HG02973 (cell line): ENCODE results near the gene USP40.

Source experiments
- ATAC-seq: cut with Tn5 transposase; IDR thresholded peaks from one replicate; pipeline ENCODE4 v1.9.1; 2021; ENCODE audit warnings: moderate library complexity; ENCODE audit not compliant: unreplicated experiment

Gene USP40

DNA sequence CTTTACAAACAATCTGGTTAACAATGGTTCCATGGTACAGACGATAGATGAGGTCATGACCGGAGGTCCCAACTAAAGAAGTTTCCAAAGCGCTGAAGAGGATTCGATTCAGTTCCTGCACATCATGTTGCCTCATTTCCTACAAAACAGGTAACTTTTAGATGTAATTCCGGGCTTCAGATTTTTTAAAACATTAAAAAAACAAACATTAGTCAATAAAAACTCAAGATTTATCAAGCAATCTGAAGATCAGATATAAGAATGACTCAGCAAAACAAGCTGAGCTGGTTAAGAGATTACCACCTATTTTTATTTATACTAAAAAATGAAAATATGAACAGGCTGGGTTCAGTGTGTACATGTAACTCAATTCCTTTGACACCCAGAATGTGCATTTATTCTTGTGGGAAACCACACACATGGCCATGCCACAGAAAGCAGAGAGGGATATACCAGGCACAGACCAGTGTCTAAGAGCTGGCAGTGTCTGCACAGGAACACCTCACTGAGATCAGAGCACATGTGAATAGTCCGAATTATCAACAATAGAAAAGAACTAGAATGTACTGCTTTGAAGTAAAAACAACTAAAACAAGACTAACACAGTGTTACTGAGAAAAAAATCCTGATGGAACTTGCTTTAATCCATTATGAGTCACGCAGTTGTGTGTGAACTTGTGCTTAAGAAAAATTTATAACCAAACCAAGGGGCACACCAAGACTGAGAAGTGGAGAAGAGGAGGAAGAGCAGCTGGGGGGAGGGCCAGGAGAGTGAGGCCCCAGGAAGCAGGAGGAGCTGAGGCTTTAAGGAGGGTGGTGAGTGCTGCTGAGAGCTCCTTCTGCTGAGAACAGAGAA lies 9.5 kb downstream of the USP40 start:
- ATAC-seq: no peak

DNA sequence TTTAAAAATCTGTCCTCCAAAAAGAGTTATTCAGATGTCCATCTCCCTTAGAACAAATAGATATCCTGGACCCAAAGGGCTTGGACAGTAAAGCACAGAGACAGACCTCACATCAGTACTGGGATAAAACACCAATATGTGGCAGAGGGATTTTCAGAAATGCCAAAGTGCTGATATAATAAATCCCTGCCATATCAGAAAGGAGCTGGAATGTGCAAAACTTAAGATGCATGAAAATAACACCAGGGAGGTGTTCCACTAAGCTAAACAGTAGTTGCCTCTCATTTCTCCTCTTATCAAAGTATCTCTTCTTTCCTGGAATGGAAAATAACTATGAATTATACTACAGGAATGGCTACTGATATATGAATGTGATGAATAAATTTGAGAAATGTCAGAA lies 13.2 kb downstream of the USP40 start:
- no peak for ATAC-seq

GRCh38 chr2:233551491-233551890 lies 15.1 kb downstream of the USP40 start:
- no peak for ATAC-seq

DNA sequence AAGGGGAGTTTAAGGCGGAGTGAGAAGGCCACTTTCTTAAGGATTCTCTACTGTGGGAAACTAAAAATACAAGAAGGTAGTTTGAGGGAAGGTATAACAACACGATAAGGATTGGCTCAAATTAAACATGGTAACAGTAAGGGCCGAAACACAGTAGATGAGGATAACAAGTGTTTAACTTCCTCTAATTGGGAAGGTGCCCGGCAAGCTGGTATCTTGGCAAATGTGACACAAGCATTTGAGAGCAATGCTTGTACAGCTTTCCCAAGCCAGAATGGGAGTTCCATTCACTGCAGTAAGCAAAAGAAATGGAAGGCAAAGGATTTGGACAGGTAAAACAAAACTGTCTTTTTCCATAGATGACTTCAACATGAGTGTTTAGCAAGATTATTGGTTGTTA lies 19.8 kb downstream of the USP40 start:
- ATAC-seq: no peak

- no peak for ATAC-seq
Observed at GRCh38 chr2:233546101-233546500, 20.5 kb downstream of the USP40 start.

DNA sequence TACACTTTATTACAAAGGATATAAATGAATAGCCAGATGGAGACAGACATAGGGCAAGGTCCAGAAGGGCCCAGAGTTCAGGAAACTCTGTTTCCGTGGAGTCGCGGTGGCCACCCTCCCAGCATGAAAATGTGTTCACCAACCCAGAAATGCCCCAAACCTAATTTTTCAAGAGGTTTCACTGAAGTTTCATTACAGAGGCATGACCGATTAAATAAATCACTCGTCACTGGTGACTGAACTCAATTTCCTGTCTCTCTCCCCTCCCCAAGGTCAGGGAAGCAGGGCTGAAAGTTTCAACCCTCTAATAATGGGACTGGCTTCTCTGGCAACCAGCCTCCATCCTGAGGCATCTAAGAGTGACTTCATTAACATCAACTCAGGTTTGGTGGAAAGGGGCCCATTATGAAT lies 22.4 kb downstream of the USP40 start:
- ATAC-seq: no peak

- no peak for ATAC-seq
Observed at GRCh38 chr2:233542507-233542906, 24.1 kb downstream of the USP40 start.

DNA sequence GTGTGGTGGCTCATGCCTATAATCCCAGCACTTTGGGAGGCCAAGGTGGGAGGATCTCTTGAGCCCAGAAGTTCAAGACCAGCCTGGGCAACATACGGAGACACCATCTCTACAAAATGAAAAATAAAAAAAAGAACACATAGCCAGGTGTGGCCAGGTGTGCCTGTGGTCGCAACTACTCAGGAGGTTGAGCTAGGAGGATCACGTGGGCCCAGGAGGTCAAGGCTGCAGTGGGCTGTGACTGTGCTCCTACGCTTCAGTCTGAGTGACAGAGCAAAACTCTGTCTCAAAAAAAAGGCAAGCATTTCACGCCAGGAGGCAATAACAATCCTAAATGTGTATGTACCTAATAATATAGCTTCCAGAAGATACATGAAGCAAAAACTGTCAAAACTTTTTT lies 27.8 kb downstream of the USP40 start:
- ATAC-seq: no peak

GRCh38 chr2:233535271-233535670 lies 31.3 kb downstream of the USP40 start:
- no peak for ATAC-seq

DNA sequence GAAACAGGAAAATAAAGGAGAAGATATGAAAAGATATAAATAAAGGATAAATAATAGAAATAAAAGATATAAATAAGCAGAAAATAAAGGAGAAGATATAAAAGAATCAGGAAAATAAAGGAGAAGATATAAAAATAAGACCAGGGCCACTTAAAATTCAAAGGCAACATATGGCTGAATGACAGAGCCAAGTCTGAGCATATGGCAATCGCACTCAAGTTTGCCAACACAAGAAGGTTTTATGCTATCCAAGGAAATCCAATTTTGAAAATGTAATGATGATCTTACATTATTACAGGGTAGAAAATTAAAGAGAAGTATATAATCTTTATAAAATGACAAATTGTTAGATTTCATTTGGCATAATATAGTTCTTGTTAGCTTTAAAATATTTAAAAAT lies 33.6 kb downstream of the USP40 start:
- ATAC-seq: no peak

DNA sequence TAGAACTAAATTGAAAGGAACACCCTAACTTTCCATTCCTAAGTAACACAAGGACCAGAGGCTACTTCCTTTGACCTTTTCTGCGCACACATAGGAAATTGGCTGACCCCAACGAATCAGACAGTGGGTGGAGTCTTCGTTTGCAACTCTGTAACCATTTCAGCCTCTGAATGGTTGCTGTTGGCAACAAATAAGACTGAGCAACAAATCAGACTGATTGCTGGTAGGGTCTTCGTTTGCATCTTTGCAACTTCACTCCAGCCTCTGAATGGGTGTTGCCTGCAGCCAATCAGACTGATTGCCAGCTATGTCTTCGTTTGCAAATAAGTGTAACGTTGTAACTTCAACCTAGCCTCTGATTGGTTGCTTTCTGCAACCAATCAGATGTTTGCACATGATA lies 34.6 kb downstream of the USP40 start:
- ATAC-seq: no peak

- ATAC-seq: no peak
Observed at GRCh38 chr2:233530381-233530780, 36.2 kb downstream of the USP40 start.

- no peak for ATAC-seq
Observed at GRCh38 chr2:233528182-233528581, 38.4 kb downstream of the USP40 start.

DNA sequence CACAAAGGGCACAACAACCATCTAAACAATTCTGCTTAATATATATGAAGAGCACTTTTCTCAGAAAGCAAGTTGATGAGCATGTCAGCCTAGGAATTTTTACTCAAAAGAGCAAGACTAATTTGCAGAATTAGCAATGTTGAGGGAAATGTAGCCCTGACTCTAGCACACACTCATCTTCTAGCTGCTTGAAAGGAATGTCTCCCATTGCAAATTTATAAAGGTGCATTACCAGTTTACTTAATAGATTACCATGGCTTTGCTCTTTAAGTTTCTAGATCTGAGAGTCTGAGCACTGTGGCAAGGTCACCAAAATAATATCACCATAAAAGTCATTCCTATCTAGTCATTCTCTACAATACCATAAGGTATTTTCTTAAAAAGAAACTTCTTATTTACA lies 40.8 kb downstream of the USP40 start:
- no peak for ATAC-seq

DNA sequence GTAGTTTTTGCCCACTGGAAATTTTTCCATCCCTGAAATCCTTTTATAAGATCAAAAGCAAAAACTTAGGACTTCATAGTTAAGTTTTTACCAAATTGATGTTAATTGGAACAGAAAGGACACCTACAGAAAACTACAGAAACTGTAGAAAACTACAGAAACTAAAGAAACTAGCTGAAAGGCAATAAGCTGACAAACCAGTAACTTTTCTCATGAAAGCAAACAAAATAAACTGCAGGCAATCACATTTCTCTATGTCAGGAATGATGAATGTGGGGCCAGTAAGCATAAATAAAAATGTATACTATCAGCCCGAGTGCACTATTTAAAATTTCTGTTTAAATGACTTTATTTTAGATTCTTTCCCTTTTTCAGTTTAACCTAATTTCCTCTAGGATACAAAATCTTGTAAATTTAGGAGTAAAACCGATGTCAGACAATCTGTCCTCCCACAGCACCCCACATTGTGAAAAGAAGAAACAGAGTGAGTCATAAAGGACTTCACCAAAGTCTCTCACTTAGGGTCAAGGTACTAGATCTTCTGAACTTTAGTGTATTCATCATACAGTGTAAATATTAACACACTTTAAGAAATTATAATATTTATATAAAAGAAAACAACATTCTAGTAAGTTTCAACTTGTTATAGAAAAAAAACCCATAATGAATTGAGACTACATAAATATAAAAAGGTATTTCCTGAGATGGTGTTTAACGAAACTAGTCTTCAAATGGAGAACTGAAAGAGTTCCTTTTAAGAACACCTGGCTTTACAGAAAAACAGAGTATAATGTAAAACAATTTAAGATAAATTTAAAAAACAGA lies 46.6 kb downstream of the USP40 start:
- ATAC-seq: peak; percentile 89

GRCh38 chr2:233513953-233514655 lies 52.5 kb downstream of the USP40 start:
- ATAC-seq: no peak

- ATAC-seq: peak; percentile 60
Observed at GRCh38 chr2:233503947-233504637, 62.5 kb downstream of the USP40 start.

- ATAC-seq: no peak
Observed at GRCh38 chr2:233503481-233503880, 63.1 kb downstream of the USP40 start.

- ATAC-seq: no peak
Observed at GRCh38 chr2:233501198-233502076, 65.1 kb downstream of the USP40 start.

GRCh38 chr2:233499928-233500327 lies 66.7 kb downstream of the USP40 start:
- ATAC-seq: no peak
